Measurements from ENCODE around the gene PSEN1. TPM values are rescaled to one million over a fixed set of nuclear protein-coding genes. Genes with fewer than 3 reads are reported as not detected.

PSEN1 gene
- total RNA-seq, 1 experiment from 2014 or later: 41.4 TPM

DNA sequence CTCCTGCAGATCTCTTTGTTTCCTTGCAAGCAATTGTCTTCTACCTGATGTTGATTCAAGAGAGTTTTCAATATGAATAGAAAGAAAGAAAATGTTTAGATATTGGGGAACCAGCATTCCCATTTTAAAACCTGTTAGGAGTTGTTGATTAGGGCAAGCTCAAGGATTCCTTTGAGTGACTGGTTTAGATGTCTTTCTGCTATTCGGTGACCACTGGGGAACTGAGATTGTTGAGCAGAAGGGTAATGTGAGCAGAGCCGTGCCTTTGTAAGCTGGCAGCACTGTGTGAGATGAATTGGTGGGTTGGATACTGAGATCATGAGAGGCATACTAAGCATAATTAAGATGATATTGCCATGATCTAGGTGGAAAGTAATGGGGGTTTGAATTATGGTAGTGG, 61.9 kb downstream of the PSEN1 start:
- H3K9me3 ChIP-seq (ENCODE audit: low read length): no peaks in the 10 kb centered on the region
- POLR2A ChIA-PET (ENCODE audit: unreplicated experiment): no interaction called here
- TF ChIP-seq, protein P1, sequence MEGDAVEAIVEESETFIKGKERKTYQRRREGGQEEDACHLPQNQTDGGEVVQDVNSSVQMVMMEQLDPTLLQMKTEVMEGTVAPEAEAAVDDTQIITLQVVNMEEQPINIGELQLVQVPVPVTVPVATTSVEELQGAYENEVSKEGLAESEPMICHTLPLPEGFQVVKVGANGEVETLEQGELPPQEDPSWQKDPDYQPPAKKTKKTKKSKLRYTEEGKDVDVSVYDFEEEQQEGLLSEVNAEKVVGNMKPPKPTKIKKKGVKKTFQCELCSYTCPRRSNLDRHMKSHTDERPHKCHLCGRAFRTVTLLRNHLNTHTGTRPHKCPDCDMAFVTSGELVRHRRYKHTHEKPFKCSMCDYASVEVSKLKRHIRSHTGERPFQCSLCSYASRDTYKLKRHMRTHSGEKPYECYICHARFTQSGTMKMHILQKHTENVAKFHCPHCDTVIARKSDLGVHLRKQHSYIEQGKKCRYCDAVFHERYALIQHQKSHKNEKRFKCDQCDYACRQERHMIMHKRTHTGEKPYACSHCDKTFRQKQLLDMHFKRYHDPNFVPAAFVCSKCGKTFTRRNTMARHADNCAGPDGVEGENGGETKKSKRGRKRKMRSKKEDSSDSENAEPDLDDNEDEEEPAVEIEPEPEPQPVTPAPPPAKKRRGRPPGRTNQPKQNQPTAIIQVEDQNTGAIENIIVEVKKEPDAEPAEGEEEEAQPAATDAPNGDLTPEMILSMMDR (conservative IDR thresholded peaks at IDR 0.05; ENCODE audit: low read depth, low read length): no peak
- TF ChIP-seq EZH2 (IDR thresholded peaks at IDR 0.05; ENCODE audit: low read length, unreplicated experiment): no peak
- TF ChIP-seq EZH2phosphoT487 (IDR thresholded peaks at IDR 0.05; ENCODE audit: borderline replicate concordance, low read length): no peak
- no peak for DNase-seq
- CTCF ChIA-PET: no interaction called here
- H3K79me2 ChIP-seq (ENCODE audit: low read length): no peaks in the 10 kb centered on the region
- ATAC-seq: no peak
- H3K36me3 ChIP-seq (ENCODE audit: low read depth, low read length): peaks cover 23% of the 10 kb centered on the region
- no TSS peak for BruUV-seq (replicated peaks)
- H3K27me3 ChIP-seq (ENCODE audit: low read length): no peaks in the 10 kb centered on the region
- intact Hi-C loops (cut with micrococcal nuclease): no loop called here
- H3K9me2 ChIP-seq (replicated peaks; ENCODE audit: low read length): no peaks in the 10 kb centered on the region
- no peak overlapping the region for H3K4me2 ChIP-seq (ENCODE audit: low read length)
- H3K9ac ChIP-seq (ENCODE audit: low read length): no peak overlapping the region
- no peak overlapping the region for H3K27ac ChIP-seq (ENCODE audit: low read length)
- no peaks in the 10 kb centered on the region for H3K4me1 ChIP-seq (ENCODE audit: insufficient read depth, low read length)
- H3K4me3 ChIP-seq (ENCODE audit: low read length): no peak overlapping the region
- no peak overlapping the region for H2AFZ ChIP-seq (ENCODE audit: low read length)
- H4K20me1 ChIP-seq (ENCODE audit: low read length): no peaks in the 10 kb centered on the region
- no peaks in the 10 kb centered on the region for H3F3A ChIP-seq (ENCODE audit: low read length, unreplicated experiment)

DNA sequence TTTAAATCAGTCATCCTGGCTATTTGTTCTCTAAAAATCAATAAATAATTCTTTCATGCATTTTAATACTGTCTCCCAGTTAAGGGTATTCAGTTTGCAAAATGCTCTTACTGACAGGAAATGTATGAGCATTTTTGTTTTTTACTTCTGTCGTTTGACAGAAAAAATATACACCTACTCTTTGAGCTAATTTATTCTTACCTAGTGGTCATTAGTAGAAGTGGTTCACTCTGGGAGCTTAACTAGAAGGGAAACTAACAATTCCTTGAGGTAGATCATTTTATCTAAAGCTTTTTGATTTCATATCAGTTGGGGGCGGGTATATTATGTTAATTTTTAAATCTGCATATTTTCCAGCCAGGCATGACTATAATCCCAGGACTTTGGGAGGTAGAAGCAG, 67.2 kb downstream of the PSEN1 start:
- POLR2A ChIA-PET (ENCODE audit: unreplicated experiment): no interaction called here
- intact Hi-C loops (cut with micrococcal nuclease): no loop called here
- H3K79me2 ChIP-seq (ENCODE audit: low read length): no peaks in the 10 kb centered on the region
- H3K27ac ChIP-seq (ENCODE audit: low read length): no peak overlapping the region
- CTCF ChIA-PET: interaction anchor here (0.9 to 1.1 kb wide), 2 partner anchors 28 to 30 kb away, joined by 3 read pairs; no protein-coding TSS in a partner anchor
- no peaks in the 10 kb centered on the region for H3K27me3 ChIP-seq (ENCODE audit: low read length)
- no peak for DNase-seq
- no peak for ATAC-seq
- H3K4me2 ChIP-seq (ENCODE audit: low read length): no peak overlapping the region
- no peaks in the 10 kb centered on the region for H3K9me3 ChIP-seq (ENCODE audit: low read length)
- H3K9ac ChIP-seq (ENCODE audit: low read length): no peak overlapping the region
- no peaks in the 10 kb centered on the region for H3K9me2 ChIP-seq (replicated peaks; ENCODE audit: low read length)
- no peaks in the 10 kb centered on the region for H3K4me1 ChIP-seq (ENCODE audit: insufficient read depth, low read length)
- H3K36me3 ChIP-seq (ENCODE audit: low read depth, low read length): peaks cover 30% of the 10 kb centered on the region
- no peak overlapping the region for H2AFZ ChIP-seq (ENCODE audit: low read length)
- H4K20me1 ChIP-seq (ENCODE audit: low read length): no peaks in the 10 kb centered on the region
- BruUV-seq (replicated peaks): no TSS peak
- no peaks in the 10 kb centered on the region for H3F3A ChIP-seq (ENCODE audit: low read length, unreplicated experiment)
- H3K4me3 ChIP-seq (ENCODE audit: low read length): no peak overlapping the region
- TF ChIP-seq, protein P1 (conservative IDR thresholded peaks at IDR 0.05; ENCODE audit: low read depth, low read length): no peak
- TF ChIP-seq EZH2 (IDR thresholded peaks at IDR 0.05; ENCODE audit: low read length, unreplicated experiment): no peak
- TF ChIP-seq EZH2phosphoT487 (IDR thresholded peaks at IDR 0.05; ENCODE audit: borderline replicate concordance, low read length): no peak

DNA sequence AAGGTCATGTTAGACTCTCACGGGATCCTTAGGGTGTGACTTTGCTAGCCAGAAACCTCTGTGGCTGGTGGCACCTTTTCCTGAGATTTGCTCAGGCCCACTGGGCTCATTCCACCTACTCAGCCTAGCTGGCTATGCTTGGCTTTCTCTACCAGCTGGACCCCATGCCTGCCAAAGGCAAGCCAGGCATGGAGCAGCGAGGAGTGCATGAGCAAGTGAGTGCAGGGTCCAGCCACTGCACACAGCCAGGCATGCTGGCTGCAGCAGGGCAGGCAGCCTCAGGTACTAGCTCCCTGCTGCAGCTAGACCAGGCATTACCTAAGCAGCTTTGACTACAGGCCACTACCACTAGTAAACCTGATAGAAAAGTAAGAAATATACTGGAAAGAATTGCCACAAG, 71.3 kb downstream of the PSEN1 start:
- ChIA-PET POLR2A (ENCODE audit: unreplicated experiment) (no interaction called here), CTCF (no interaction called here)
- Histone ChIP-seq H2AFZ (ENCODE audit: low read length) (no peak overlapping the region), H3K79me2 (ENCODE audit: low read length) (no peaks in the 10 kb centered on the region), H3K36me3 (ENCODE audit: low read depth, low read length) (peaks cover 42% of the 10 kb centered on the region), H3K9me2 (replicated peaks; ENCODE audit: low read length) (no peaks in the 10 kb centered on the region), H3F3A (ENCODE audit: low read length, unreplicated experiment) (peaks cover 12% of the 10 kb centered on the region), H4K20me1 (ENCODE audit: low read length) (no peaks in the 10 kb centered on the region), H3K27ac (ENCODE audit: low read length) (no peak overlapping the region), H3K4me2 (ENCODE audit: low read length) (no peak overlapping the region), H3K9me3 (ENCODE audit: low read length) (no peaks in the 10 kb centered on the region), H3K27me3 (ENCODE audit: low read length) (no peaks in the 10 kb centered on the region), H3K9ac (ENCODE audit: low read length) (no peak overlapping the region), H3K4me1 (ENCODE audit: insufficient read depth, low read length) (peaks cover 28% of the 10 kb centered on the region), H3K4me3 (ENCODE audit: low read length) (no peak overlapping the region)
- no TSS peak for BruUV-seq (replicated peaks)
- no peak for DNase-seq
- no peak for ATAC-seq
- intact Hi-C loops (cut with micrococcal nuclease): no loop called here
- TF ChIP-seq EZH2 (IDR thresholded peaks at IDR 0.05; ENCODE audit: low read length, unreplicated experiment) (no peak), EZH2phosphoT487 (IDR thresholded peaks at IDR 0.05; ENCODE audit: borderline replicate concordance, low read length) (no peak)
- TF ChIP-seq, protein P1 (conservative IDR thresholded peaks at IDR 0.05; ENCODE audit: low read depth, low read length): no peak

Data from PC-3 (cell line).